Measurements from ENCODE around the gene CTH. TPM values are rescaled to one million over a fixed set of nuclear protein-coding genes. Genes with fewer than 3 reads are reported as not detected.
"Not testable (repeated sequence)": the region's sequence is repeated elsewhere in the genome, so short reads cannot be mapped to it uniquely, and the experiment has no call there.

CTH gene
- total RNA-seq, 5 donors from 2014 or later (not counting 1 experiment from before 2014, with no cell fraction given) = 2.0 to 4.5 (median 3.2) TPM

GRCh38 chr1:70458131-70458530 lies 47.1 kb downstream of the CTH start:
- no peak for ATAC-seq (replicated peaks in 1 of 4)
- Histone ChIP-seq H3K36me3 (ENCODE audit: control insufficient read depth in 2 of 2, extremely low read depth in 1 of 2, insufficient read depth in 1 of 2, low read length in 1 of 2) (no peaks in the 10 kb centered on the region), H3K27ac (ENCODE audit: low read length) (no peak overlapping the region), H3K9me3 (no peaks in the 10 kb centered on the region), H3K27me3 (replicated peaks in 1 of 2; ENCODE audit: control insufficient read depth in 2 of 2, extremely low read depth in 1 of 2, insufficient read depth in 2 of 2, low read length in 1 of 2) (no peaks in the 10 kb centered on the region), H3K4me3 (ENCODE audit: control insufficient read depth in 1 of 2, extremely low read depth in 1 of 2, low read length in 1 of 2) (no peak overlapping the region), H3K4me1 (ENCODE audit: control insufficient read depth in 1 of 2, extremely low read depth in 1 of 2, insufficient read depth in 2 of 2, low read length in 2 of 2) (no peaks in the 10 kb centered on the region)
- Mint-ChIP-seq H3K36me3 (no peaks in the 10 kb centered on the region), H3K27me3 (peaks cover 4 to 14% of the 10 kb centered on the region in 2 donors), H3K4me3 (no peak overlapping the region), H3K4me1 (no peaks in the 10 kb centered on the region), H3K27ac (no peak overlapping the region), H3K9me3 (peaks cover 0 to 4% (median 0%) of the 10 kb centered on the region in 3 donors)
- POLR2A ChIA-PET = no interaction called here
- DNase-seq = no peak
- CTCF ChIA-PET = no interaction called here

- WGBS (ENCODE audit: insufficient coverage) = no CpG with 5 or more reads among the region's 4 CpGs
Measured at GRCh38 chr1:70459496-70460225, 48.6 kb downstream of the CTH start.

GRCh38 chr1:70460740-70461713 lies 50.0 kb downstream of the CTH start:
- H3K27me3 Mint-ChIP-seq = peaks cover 5 to 21% of the 10 kb centered on the region in 2 donors
- H3K4me1 ChIP-seq (ENCODE audit: control insufficient read depth in 1 of 2, extremely low read depth in 1 of 2, insufficient read depth in 2 of 2, low read length in 2 of 2); H3K9me3 Mint-ChIP-seq; H3K27ac Mint-ChIP-seq; DNase-seq; CTCF ChIA-PET; H3K27ac ChIP-seq (ENCODE audit: low read length); H3K36me3 Mint-ChIP-seq; ATAC-seq (replicated peaks in 1 of 4); H3K4me3 ChIP-seq (ENCODE audit: control insufficient read depth in 1 of 2, extremely low read depth in 1 of 2, low read length in 1 of 2); H3K4me1 Mint-ChIP-seq; H3K9me3 ChIP-seq; H3K4me3 Mint-ChIP-seq; H3K27me3 ChIP-seq (replicated peaks in 1 of 2; ENCODE audit: control insufficient read depth in 2 of 2, extremely low read depth in 1 of 2, insufficient read depth in 2 of 2, low read length in 1 of 2); H3K36me3 ChIP-seq (ENCODE audit: control insufficient read depth in 2 of 2, extremely low read depth in 1 of 2, insufficient read depth in 1 of 2, low read length in 1 of 2): not testable (repeated sequence)
- POLR2A ChIA-PET = interaction anchor here in 1 of 2 donors (0.6 kb wide), 1 partner anchor 1893 kb away, joined by 3 read pairs; no protein-coding TSS in a partner anchor
- no CpG with 5 or more reads among the region's 8 CpGs for WGBS (ENCODE audit: insufficient coverage)

More at GRCh38 chr1:70459496-70460225, 48.6 kb downstream of the CTH start:
- CTCF ChIA-PET = no interaction called here
- H3K27ac Mint-ChIP-seq = no peak overlapping the region
- Histone ChIP-seq H3K9me3 (no peaks in the 10 kb centered on the region), H3K4me3 (ENCODE audit: control insufficient read depth in 1 of 2, extremely low read depth in 1 of 2, low read length in 1 of 2) (no peak overlapping the region), H3K36me3 (ENCODE audit: control insufficient read depth in 2 of 2, extremely low read depth in 1 of 2, insufficient read depth in 1 of 2, low read length in 1 of 2) (no peaks in the 10 kb centered on the region), H3K27me3 (replicated peaks in 1 of 2; ENCODE audit: control insufficient read depth in 2 of 2, extremely low read depth in 1 of 2, insufficient read depth in 2 of 2, low read length in 1 of 2) (no peaks in the 10 kb centered on the region), H3K4me1 (ENCODE audit: control insufficient read depth in 1 of 2, extremely low read depth in 1 of 2, insufficient read depth in 2 of 2, low read length in 2 of 2) (no peaks in the 10 kb centered on the region), H3K27ac (ENCODE audit: low read length) (no peak overlapping the region)
- ATAC-seq (replicated peaks in 1 of 4) (no peak), DNase-seq (no peak)
- no peak overlapping the region for H3K4me3 Mint-ChIP-seq
- peaks cover 3% of the 10 kb centered on the region for H3K36me3 Mint-ChIP-seq
- peaks cover 0 to 7% (median 0%) of the 10 kb centered on the region in 3 donors for H3K9me3 Mint-ChIP-seq
- H3K27me3 Mint-ChIP-seq = peaks cover 5 to 16% of the 10 kb centered on the region in 2 donors
- POLR2A ChIA-PET = no interaction called here
- H3K4me1 Mint-ChIP-seq = no peaks in the 10 kb centered on the region

DNA sequence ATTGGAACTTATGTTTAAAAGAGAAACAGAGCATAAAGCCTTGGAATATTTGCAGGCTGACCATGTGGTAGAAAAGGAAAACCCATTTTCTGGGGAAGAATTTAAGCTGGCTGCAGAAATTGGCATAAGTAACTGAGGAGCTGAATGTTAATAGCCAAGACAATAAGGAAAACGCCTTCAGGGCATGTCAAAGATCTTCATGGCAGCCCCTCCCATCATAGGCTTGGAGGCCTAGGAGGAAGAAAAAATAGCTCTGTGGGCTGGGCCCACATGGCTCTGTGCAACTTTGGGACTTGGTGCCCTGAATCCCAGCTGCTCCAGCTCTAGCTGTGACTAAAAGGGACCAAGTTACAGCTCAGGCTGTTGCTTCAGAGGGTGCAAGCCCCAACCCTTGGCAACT lies 51.5 kb downstream of the CTH start:
- H3K9me3 Mint-ChIP-seq = peaks cover 0 to 3% (median 0%) of the 10 kb centered on the region in 3 donors
- no peaks in the 10 kb centered on the region for H3K4me1 ChIP-seq (ENCODE audit: control insufficient read depth in 1 of 2, extremely low read depth in 1 of 2, insufficient read depth in 2 of 2, low read length in 2 of 2)
- ChIA-PET CTCF (no interaction called here), POLR2A (interaction anchor here in 1 of 2 donors (0.6 kb wide), 1 partner anchor 1576 kb away, joined by 4 read pairs; no protein-coding TSS in a partner anchor)
- ATAC-seq (replicated peaks in 1 of 4) (no peak), DNase-seq (no peak)
- no peak overlapping the region for H3K27ac ChIP-seq (ENCODE audit: low read length)
- H3K4me1 Mint-ChIP-seq = no peaks in the 10 kb centered on the region
- no peaks in the 10 kb centered on the region for H3K9me3 ChIP-seq
- no CpG with 5 or more reads among the region's 1 CpG for WGBS (ENCODE audit: insufficient coverage)
- H3K4me3 Mint-ChIP-seq = no peak overlapping the region
- H3K27me3 ChIP-seq (replicated peaks in 1 of 2; ENCODE audit: control insufficient read depth in 2 of 2, extremely low read depth in 1 of 2, insufficient read depth in 2 of 2, low read length in 1 of 2) = peaks cover 0 to 3% of the 10 kb centered on the region in 2 experiments
- H3K27ac Mint-ChIP-seq = no peak overlapping the region
- H3K36me3 ChIP-seq (ENCODE audit: control insufficient read depth in 2 of 2, extremely low read depth in 1 of 2, insufficient read depth in 1 of 2, low read length in 1 of 2) = no peaks in the 10 kb centered on the region
- H3K4me3 ChIP-seq (ENCODE audit: control insufficient read depth in 1 of 2, extremely low read depth in 1 of 2, low read length in 1 of 2) = no peak overlapping the region
- peaks cover 13 to 29% of the 10 kb centered on the region in 2 donors for H3K27me3 Mint-ChIP-seq
- H3K36me3 Mint-ChIP-seq = peaks cover 3% of the 10 kb centered on the region

DNA sequence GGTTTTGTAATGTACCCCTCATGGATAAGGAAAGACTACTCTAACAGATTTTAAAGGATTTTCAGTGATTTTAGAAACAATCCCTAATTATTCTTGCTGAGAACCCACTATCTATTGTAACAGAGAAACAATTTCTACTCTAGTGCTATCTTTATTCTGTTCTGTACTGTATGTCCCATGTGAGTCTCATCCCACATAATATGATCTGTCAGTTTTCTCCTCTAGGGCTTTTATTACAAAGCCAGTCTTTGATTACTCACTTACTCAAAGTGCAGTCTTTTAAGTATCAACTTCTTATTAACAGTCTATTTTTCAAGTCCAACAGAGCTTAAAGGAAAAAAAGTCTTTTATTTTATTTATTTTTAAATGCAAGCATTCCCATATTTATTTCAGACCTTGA lies 54.8 kb downstream of the CTH start:
- no peak for ATAC-seq (replicated peaks in 1 of 4)
- CTCF ChIA-PET = no interaction called here

DNA sequence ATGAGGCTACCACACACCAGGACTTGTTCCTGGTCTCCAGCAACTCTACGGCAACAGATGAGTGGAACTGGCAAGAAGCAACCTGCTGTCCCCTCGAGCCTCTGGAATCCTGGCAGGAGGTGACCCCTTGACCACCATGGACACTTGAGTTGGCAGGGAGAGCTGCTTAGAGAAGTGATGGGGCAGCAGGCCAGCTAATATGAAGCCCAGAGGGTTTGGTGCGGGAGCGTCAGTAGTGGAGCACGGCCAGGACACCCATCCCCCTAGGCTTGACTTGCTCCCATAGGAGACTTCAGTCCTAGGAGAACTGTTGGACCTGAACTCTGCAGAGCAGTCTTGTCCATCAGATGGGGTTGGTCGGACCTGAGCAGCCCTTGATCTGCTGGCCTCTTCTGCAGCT lies 56.5 kb downstream of the CTH start:
- Mint-ChIP-seq H3K36me3 (peaks cover 3% of the 10 kb centered on the region), H3K27me3 (peaks cover 18 to 28% of the 10 kb centered on the region in 2 donors), H3K27ac (no peak overlapping the region), H3K9me3 (peaks cover 0 to 3% (median 0%) of the 10 kb centered on the region in 3 donors), H3K4me3 (no peak overlapping the region), H3K4me1 (no peaks in the 10 kb centered on the region)
- WGBS (ENCODE audit: insufficient coverage) = 89% methylated on average over 6 of the region's 6 CpGs
- ChIA-PET CTCF (no interaction called here), POLR2A (no interaction called here)
- peaks cover 0 to 10% of the 10 kb centered on the region in 2 experiments for H3K27me3 ChIP-seq (replicated peaks in 1 of 2; ENCODE audit: control insufficient read depth in 2 of 2, extremely low read depth in 1 of 2, insufficient read depth in 2 of 2, low read length in 1 of 2)
- no peak overlapping the region for H3K27ac ChIP-seq (ENCODE audit: low read length)
- H3K4me1 ChIP-seq (ENCODE audit: control insufficient read depth in 1 of 2, extremely low read depth in 1 of 2, insufficient read depth in 2 of 2, low read length in 2 of 2) = no peaks in the 10 kb centered on the region
- no peaks in the 10 kb centered on the region for H3K9me3 ChIP-seq
- ATAC-seq (replicated peaks in 1 of 4) (no peak), DNase-seq (no peak)
- H3K36me3 ChIP-seq (ENCODE audit: control insufficient read depth in 2 of 2, extremely low read depth in 1 of 2, insufficient read depth in 1 of 2, low read length in 1 of 2) = no peaks in the 10 kb centered on the region
- no peak overlapping the region for H3K4me3 ChIP-seq (ENCODE audit: control insufficient read depth in 1 of 2, extremely low read depth in 1 of 2, low read length in 1 of 2)

More for the DNA sequence above, 54.8 kb downstream of the CTH start:
- Histone ChIP-seq H3K27me3 (replicated peaks in 1 of 2; ENCODE audit: control insufficient read depth in 2 of 2, extremely low read depth in 1 of 2, insufficient read depth in 2 of 2, low read length in 1 of 2) (peaks cover 0 to 10% of the 10 kb centered on the region in 2 experiments), H3K27ac (ENCODE audit: low read length) (no peak overlapping the region), H3K4me3 (ENCODE audit: control insufficient read depth in 1 of 2, extremely low read depth in 1 of 2, low read length in 1 of 2) (no peak overlapping the region), H3K36me3 (ENCODE audit: control insufficient read depth in 2 of 2, extremely low read depth in 1 of 2, insufficient read depth in 1 of 2, low read length in 1 of 2) (no peaks in the 10 kb centered on the region), H3K4me1 (ENCODE audit: control insufficient read depth in 1 of 2, extremely low read depth in 1 of 2, insufficient read depth in 2 of 2, low read length in 2 of 2) (no peaks in the 10 kb centered on the region), H3K9me3 (no peaks in the 10 kb centered on the region)
- peaks cover 18 to 37% of the 10 kb centered on the region in 2 donors for H3K27me3 Mint-ChIP-seq
- H3K4me3 Mint-ChIP-seq = no peak overlapping the region
- H3K27ac Mint-ChIP-seq = no peak overlapping the region
- peaks cover 3% of the 10 kb centered on the region for H3K36me3 Mint-ChIP-seq
- H3K4me1 Mint-ChIP-seq = no peaks in the 10 kb centered on the region
- H3K9me3 Mint-ChIP-seq = peaks cover 0 to 3% (median 0%) of the 10 kb centered on the region in 3 donors
- no peak for DNase-seq
- POLR2A ChIA-PET = no interaction called here

Data from T-cell (primary cell).